Suprapubic skin (tissue), 4 donors: ENCODE measurements around the gene CHST11. TPM values are rescaled to one million over a fixed set of nuclear protein-coding genes. Genes with fewer than 3 reads are reported as not detected.

Experiments
- DNase-seq, 2 donors: peaks; one replicate each; pipeline ENCODE4 v3.0.0-alpha.2; 2019; ENCODE audit warnings: low spot score in 2 of 2
- H3K27ac ChIP-seq: fragments of 200-600 bp; sonication (generic); one replicate; pipeline ENCODE4 v1.5.1; 2019
- H3K27me3 ChIP-seq: fragments of 200-600 bp; sonication (generic); one replicate; pipeline ENCODE4 v1.5.1; 2019
- H3K36me3 ChIP-seq: fragments of 200-600 bp; sonication (generic); one replicate; pipeline ENCODE4 v1.5.1; 2019
- H3K4me1 ChIP-seq: fragments of 200-600 bp; sonication (generic); one replicate; pipeline ENCODE4 v1.5.1; 2019
- H3K4me3 ChIP-seq: fragments of 200-600 bp; sonication (generic); one replicate; pipeline ENCODE4 v1.5.1; 2019; ENCODE audit warnings: mild to moderate bottlenecking
- H3K9me3 ChIP-seq: fragments of 200-600 bp; sonication (generic); one replicate; pipeline ENCODE4 v1.5.1; 2019
- EP300 ChIP-seq: sonication (generic); formaldehyde crosslinking; IDR thresholded peaks from one replicate; pipeline ENCODE4 v1.6.1; 2017; ENCODE audit warnings: antibody characterized with exemption
- POLR2A ChIP-seq, 2 donors: fragments of 450-650 bp; IDR thresholded peaks; one replicate each; pipeline ENCODE4 v1.6.1; 2017; ENCODE audit warnings: antibody characterized with exemption in 2 of 2, mild to moderate bottlenecking in 2 of 2, moderate library complexity in 2 of 2
- POLR2AphosphoS5 ChIP-seq, 3 donors: sonication (generic); formaldehyde crosslinking; IDR thresholded peaks; one replicate each; pipeline ENCODE4 v1.6.1; 2017; ENCODE audit warnings: antibody characterized with exemption in 3 of 3
- WGBS: methylation state at CpG from one replicate; pipeline ENCODE4 v1.1.5; 2018; 5-methylcytosine and 5-hydroxymethylcytosine counted together
- total RNA-seq, 4 donors: library from RNA; depleted of rRNA; stranded (reverse); fragments of >200 nt; gene quantifications; one replicate each; pipeline ENCODE4 v1.1.0, GENCODE V29; 2016
- TF ChIP-seq, protein P1 (sequence below), 2 donors: fragments of 200-600 bp in 1 of 2; fragments of 450-650 bp in 1 of 2; sonication (generic) in 1 of 2; IDR thresholded peaks; one replicate each; pipeline ENCODE4 v1.5.1; 2016 to 2019; ENCODE audit warnings: antibody characterized with exemption in 2 of 2, mild to moderate bottlenecking in 1 of 2, moderate library complexity in 1 of 2

Gene CHST11
- total RNA-seq, 4 donors from 2014 or later = 1.8 to 5.8 (median 3.8) TPM

DNA sequence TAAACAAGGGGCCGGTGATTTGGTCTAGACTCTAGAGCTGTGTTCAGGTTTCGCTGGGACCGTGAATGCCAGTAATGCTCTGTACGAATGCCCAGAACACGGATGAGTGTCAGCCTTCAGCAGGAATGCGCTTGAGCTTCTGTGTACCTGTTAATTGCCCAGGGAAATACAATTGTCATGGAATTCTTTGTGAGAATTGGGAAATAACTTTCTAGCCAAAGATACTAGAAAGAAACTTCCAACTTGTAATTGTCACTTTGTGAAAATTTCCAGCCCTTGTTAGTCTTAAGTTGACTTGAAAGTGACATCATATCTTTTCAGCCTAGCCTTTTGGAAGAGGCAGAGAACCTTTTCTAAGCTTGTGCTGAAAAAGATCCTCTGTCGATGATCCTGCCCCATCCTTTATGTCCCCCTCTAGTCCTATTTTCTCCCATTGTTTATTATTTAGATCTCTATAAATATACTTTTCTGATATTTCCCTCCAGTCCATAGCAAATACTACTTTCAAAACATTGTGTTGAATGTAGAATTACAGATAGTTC, 2.7 kb downstream of the CHST11 start:
- WGBS = 63% methylated on average over 6 of the region's 7 CpGs
- Histone ChIP-seq H3K4me1 (peaks cover 42% of the 10 kb centered on the region), H3K27me3 (peaks cover 11% of the 10 kb centered on the region), H3K9me3 (no peaks in the 10 kb centered on the region), H3K36me3 (no peaks in the 10 kb centered on the region), H3K27ac (peak overlapping the region; percentile 30), H3K4me3 (peak overlapping the region; percentile 65)
- TF ChIP-seq POLR2A (IDR thresholded peaks at IDR 0.05) = no peak
- TF ChIP-seq, protein P1, sequence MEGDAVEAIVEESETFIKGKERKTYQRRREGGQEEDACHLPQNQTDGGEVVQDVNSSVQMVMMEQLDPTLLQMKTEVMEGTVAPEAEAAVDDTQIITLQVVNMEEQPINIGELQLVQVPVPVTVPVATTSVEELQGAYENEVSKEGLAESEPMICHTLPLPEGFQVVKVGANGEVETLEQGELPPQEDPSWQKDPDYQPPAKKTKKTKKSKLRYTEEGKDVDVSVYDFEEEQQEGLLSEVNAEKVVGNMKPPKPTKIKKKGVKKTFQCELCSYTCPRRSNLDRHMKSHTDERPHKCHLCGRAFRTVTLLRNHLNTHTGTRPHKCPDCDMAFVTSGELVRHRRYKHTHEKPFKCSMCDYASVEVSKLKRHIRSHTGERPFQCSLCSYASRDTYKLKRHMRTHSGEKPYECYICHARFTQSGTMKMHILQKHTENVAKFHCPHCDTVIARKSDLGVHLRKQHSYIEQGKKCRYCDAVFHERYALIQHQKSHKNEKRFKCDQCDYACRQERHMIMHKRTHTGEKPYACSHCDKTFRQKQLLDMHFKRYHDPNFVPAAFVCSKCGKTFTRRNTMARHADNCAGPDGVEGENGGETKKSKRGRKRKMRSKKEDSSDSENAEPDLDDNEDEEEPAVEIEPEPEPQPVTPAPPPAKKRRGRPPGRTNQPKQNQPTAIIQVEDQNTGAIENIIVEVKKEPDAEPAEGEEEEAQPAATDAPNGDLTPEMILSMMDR (IDR thresholded peaks at IDR 0.05) = no peak
- TF ChIP-seq EP300 = no peak
- TF ChIP-seq POLR2AphosphoS5 (IDR thresholded peaks at IDR 0.05) = no peak
- DNase-seq = no peak

GRCh38 chr12:104460041-104460719, 3.4 kb downstream of the CHST11 start:
- Histone ChIP-seq H3K27me3 (peaks cover 11% of the 10 kb centered on the region), H3K9me3 (no peaks in the 10 kb centered on the region), H3K4me3 (no peak overlapping the region), H3K4me1 (peaks cover 42% of the 10 kb centered on the region), H3K36me3 (no peaks in the 10 kb centered on the region), H3K27ac (no peak overlapping the region)
- DNase-seq = no peak
- 62% methylated on average over 10 of the region's 10 CpGs for WGBS
- no peak for TF ChIP-seq POLR2A (IDR thresholded peaks at IDR 0.05)
- TF ChIP-seq, protein P1 (IDR thresholded peaks at IDR 0.05) = no peak
- no peak for TF ChIP-seq POLR2AphosphoS5 (IDR thresholded peaks at IDR 0.05)
- no peak for TF ChIP-seq EP300

- Histone ChIP-seq H3K4me3 (no peak overlapping the region), H3K4me1 (peaks cover 37% of the 10 kb centered on the region), H3K27ac (no peak overlapping the region), H3K27me3 (peaks cover 11% of the 10 kb centered on the region), H3K9me3 (no peaks in the 10 kb centered on the region), H3K36me3 (no peaks in the 10 kb centered on the region)
- no peak for DNase-seq
- 73% methylated on average over 5 of the region's 5 CpGs for WGBS
- TF ChIP-seq POLR2A (IDR thresholded peaks at IDR 0.05) = no peak
- TF ChIP-seq POLR2AphosphoS5 (IDR thresholded peaks at IDR 0.05) = no peak
- TF ChIP-seq, protein P1 (IDR thresholded peaks at IDR 0.05) = no peak
- no peak for TF ChIP-seq EP300
These were observed 4.4 kb downstream of the CHST11 start for GRCh38 chr12:104460973-104461698.

DNA sequence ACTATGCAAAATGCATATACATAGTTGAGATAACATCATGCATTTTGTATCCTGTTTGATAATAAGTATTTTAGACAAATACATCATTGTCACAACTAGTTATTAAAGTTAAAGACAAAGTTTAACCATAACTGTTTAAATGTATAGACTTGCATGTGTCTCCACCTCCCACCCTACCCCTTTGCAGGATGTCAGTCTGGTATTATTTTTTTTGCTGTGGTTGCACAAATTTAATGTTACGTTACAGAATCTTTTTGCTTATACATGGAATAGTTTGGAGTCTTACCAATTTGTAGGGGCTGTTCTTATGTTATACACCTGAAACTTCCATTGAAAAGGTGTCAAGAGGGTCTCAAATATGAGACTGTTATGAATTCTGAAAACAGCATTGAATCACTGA, 5.6 kb downstream of the CHST11 start:
- no peaks in the 10 kb centered on the region for H3K36me3 ChIP-seq
- no peak overlapping the region for H3K27ac ChIP-seq
- no peak for DNase-seq
- WGBS = 88% methylated on average over 1 of the region's 1 CpG
- no peak for TF ChIP-seq POLR2AphosphoS5 (IDR thresholded peaks at IDR 0.05)
- TF ChIP-seq, protein P1 (IDR thresholded peaks at IDR 0.05) = no peak
- no peak for TF ChIP-seq POLR2A (IDR thresholded peaks at IDR 0.05)
- TF ChIP-seq EP300 = no peak
- peaks cover 11% of the 10 kb centered on the region for H3K27me3 ChIP-seq
- no peaks in the 10 kb centered on the region for H3K9me3 ChIP-seq
- peaks cover 26% of the 10 kb centered on the region for H3K4me1 ChIP-seq
- no peak overlapping the region for H3K4me3 ChIP-seq

DNA sequence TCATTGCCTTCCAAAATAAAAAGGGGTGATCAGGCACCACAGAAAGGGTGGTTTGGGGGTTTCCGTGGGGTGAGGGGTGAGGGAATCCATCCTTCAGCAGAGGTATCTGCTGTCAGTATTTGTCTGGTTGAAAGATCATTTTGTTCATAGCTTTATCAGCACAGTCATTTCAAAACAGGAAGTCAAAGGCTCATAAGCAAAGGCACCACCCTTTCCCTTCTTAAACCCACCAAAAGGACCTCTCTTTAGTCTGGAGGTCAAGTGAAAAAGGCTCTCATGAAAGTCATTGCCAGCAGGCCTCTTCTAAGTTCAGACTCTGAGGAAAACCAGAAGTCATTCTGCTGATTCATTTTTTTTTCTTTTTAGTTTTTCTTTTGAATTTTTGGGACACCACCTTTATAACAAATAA, 6.2 kb downstream of the CHST11 start:
- Histone ChIP-seq H3K27ac (no peak overlapping the region), H3K4me1 (peaks cover 23% of the 10 kb centered on the region), H3K27me3 (peaks cover 10% of the 10 kb centered on the region), H3K9me3 (no peaks in the 10 kb centered on the region), H3K36me3 (no peaks in the 10 kb centered on the region), H3K4me3 (no peak overlapping the region)
- no peak for DNase-seq
- TF ChIP-seq EP300 (no peak), POLR2A (IDR thresholded peaks at IDR 0.05) (no peak), POLR2AphosphoS5 (IDR thresholded peaks at IDR 0.05) (no peak)
- TF ChIP-seq, protein P1 (IDR thresholded peaks at IDR 0.05) = no peak
- 89% methylated on average over 1 of the region's 1 CpG for WGBS
